ENCODE results near the gene ZNF219.

DNA sequence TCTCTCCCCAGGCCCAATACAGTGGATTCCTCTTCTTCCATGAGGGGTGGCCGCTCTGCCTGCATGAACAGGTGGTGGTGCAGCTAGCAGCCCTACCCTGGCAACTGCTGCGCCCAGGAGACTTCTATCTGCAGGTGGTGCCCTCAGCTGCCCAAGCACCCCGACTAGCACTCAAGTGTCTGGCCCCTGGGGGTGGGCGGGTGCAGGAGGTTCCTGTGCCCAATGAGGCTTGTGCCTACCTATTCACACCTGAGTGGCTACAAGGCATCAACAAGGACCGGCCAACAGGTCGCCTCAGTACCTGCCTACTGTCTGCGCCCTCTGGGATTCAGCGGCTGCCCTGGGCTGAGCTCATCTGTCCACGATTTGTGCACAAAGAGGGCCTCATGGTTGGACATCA is 24.5 kb downstream of the ZNF219 start:
- TF ChIP-seq CTCF (IDR thresholded peaks at IDR 0.05; ENCODE audit: insufficient read depth, low read depth, low read length) (no peak), EZH2 (IDR thresholded peaks at IDR 0.05; ENCODE audit: insufficient read depth, low read length) (no peak)
